Activated gamma-delta T cell (primary cell): ENCODE measurements around the gene CDK2.
"Not testable (repeated sequence)": the region's sequence is repeated elsewhere in the genome, so short reads cannot be mapped to it uniquely, and the experiment has no call there.

Source experiments
- DNase-seq: peaks from one replicate; lab custom pipeline; 2025; lab: John Stamatoyannopoulos, UW
- total RNA-seq, 2 donors: gene quantifications; one replicate each; lab custom pipeline; 2026; lab: John Stamatoyannopoulos, UW

The CDK2 gene
- total RNA-seq: 34.8 to 41.5 reads per million in 2 donors

DNA sequence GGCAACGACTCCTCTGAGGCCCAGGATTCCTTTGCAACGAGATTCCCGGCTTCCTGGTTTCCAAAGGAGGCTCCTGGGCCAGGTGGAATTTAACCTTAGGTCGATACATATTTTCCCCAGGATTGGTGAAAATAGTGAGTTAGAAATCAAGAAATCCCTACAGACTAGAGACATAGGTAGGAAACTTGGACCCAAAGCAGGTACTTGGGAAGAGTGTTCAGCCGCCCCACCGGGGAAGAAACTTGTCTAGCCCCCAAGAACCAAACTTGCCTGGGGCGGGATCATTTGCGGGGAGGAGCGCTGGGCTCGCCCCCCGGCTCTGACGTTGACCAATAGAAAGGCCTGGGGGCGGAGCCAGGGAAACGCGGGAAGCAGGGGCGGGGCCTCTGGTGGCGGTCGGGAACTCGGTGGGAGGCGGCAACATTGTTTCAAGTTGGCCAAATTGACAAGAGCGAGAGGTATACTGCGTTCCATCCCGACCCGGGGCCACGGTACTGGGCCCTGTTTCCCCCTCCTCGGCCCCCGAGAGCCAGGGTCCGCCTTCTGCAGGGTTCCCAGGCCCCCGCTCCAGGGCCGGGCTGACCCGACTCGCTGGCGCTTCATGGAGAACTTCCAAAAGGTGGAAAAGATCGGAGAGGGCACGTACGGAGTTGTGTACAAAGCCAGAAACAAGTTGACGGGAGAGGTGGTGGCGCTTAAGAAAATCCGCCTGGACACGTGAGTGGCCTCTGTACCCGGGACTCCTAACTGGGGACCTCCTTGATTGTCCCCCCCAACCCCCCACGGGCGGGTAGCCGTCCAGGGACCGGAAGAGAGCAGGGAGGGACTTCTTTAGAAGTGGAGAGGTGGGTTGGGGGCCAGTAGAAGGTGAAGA is at the start of gene CDK2:
Gene CDK2 (plus strand): TSS at position 423 of the 874 bp plus-strand sequence. CDS start 179 bp downstream, at position 602.
- DNase-seq: peak; percentile 69

DNA sequence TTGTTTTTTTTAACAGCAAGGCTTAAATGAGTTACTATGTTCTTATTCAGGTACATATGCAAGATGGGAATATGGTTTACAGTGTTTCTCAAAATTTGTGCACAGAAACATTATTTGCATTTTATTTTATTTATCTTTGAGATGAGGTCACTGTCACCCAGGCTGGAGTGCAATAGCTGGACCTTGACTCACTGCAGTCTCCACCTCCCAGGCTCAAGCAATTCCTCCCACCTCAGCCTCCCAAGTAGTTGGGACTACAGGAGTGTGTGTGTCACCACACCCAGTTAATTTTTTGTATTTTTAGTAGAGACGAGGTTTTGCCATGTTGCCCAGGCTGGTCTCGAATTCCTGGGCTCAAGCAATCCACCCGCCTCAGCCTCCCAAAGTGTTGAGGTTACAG is 47.6 kb upstream of the CDK2 start:
- DNase-seq: not testable (repeated sequence)

DNA sequence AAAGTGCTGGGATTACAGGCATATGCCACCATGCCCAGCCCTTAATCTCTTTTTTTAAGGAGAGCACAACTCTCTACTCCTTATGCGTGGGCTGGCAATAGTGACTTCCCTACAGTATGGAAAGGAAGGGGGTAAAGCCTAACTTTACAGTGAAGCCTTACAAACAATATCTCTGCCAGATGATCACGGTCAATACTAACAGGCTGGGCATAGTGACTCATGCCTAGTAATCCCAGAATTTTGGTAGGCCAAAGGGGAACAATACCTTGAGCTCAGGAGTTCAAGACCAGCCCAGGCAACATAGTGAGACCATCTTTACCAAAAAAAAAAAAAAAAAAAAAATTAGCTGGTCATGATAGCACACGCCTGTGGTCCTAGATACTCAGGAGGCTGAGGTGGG is 44.5 kb upstream of the CDK2 start:
- DNase-seq: no peak

DNA sequence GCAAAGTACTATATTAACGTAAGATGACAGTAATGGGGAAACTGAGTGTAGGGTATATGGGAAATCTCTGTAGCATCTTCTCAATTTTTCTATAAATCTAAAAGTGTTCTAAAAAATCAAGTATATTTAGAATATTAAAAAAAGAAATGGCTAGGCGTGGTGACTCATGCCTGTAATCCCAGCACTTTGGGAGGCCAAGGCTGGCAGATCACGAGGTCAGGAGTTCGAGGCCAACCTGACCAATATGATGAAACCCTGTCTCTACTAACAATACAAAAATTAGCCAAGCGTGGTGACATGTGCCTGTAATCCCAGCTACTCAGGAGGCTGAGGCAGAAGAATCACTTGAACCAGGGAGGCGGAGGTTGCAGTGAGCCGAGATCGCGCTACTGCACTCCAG is 43.0 kb upstream of the CDK2 start:
- DNase-seq: not testable (repeated sequence)

DNA sequence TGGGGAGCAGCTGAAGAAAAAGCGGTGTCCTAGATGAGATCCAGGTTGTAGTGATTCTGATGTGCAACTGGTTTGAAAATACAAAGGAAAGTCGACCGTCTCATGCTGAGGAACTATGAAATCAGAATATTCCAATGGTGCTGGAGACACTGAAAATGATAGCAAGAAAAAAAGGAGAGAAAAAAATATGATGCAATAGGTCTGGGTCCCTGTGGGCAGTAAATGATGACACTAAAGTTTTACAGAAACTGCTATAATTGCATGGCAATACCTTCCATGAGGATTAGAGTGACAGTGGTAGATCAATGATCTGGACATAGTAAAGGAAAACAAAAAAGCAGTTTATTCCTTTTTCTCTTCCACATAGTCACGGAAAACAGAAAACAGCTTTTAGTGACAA is 41.3 kb upstream of the CDK2 start:
- no peak for DNase-seq

DNA sequence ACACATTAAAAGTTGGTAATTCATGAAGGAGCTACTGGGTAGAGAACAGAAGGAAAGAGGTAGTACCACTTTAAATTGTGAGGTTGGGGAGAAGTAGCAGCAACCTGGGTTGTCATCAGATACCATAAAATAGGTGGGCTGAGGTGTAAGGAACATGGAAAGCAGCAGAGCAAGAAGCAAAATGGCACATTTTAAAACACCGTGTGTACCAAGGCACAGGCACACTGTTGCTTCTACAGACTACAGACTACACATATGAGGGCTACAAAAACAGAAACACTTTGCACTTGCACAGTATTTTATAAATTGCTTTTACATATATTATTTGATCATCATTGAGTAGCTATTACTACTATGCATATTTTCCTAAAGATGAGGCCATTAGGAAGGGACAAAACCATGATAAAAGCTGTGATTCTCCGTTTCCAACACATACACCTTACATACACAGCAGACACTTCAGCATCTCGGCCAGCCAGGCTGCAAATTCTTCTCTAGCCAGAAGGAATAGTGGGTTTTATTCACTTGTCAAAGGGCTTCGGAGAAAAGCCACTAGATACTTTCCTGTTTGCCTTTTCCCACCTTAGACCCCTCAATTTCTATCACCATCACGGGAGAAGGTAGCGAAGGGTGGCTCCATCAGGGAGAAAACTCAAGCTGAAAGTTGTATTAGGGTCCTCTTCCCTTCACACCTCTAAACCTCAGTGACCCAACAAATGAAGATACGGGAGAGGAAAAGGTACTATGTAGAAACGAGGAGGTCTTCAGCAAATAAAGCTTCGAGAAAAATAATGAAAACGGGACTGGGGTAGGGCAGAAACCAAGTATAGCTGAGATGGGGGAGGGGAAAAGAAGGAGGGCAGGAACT is 40.5 kb upstream of the CDK2 start:
- no peak for DNase-seq

DNA sequence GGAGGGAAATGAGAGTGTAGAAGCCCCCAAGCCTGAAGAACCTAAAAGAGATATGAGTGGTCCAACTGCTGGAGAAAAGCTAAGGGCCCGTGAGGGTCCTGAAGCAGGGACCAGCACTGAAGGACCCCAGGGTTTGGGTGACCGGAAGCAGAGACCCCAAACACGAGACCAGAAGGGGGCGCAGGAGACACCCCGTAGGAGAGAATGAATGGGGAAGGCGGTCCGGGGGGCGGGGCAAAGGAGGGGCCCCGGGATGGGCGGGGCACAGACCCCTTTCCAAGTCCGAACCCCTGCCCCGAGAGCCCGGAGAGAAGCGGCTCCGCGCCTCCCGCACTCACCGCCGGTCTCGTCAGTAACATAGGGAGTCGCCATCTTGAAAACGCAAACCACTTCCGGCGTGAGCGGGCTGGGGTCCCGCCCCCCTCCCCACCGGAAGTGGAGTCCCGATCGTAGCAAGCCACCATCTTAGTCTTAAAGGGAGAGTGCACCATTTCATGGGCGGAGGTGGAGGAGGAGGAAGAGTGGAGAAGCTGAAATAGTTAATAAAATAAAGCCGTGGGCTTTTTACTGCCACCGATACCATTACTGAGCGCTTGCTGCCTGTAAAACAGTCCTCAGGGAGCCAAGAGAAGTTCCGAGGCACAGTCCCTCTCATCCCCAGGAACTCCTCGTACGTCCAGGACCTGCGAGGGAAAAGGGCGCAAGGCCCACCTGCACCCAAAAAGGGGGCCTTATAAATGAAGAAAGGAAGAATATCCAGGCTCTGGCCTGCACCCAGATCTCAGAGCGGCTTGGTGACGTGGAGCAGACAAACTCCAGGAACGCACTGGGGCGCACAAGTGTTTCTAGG is 39.7 kb upstream of the CDK2 start:
- DNase-seq: peak; percentile 76

DNA sequence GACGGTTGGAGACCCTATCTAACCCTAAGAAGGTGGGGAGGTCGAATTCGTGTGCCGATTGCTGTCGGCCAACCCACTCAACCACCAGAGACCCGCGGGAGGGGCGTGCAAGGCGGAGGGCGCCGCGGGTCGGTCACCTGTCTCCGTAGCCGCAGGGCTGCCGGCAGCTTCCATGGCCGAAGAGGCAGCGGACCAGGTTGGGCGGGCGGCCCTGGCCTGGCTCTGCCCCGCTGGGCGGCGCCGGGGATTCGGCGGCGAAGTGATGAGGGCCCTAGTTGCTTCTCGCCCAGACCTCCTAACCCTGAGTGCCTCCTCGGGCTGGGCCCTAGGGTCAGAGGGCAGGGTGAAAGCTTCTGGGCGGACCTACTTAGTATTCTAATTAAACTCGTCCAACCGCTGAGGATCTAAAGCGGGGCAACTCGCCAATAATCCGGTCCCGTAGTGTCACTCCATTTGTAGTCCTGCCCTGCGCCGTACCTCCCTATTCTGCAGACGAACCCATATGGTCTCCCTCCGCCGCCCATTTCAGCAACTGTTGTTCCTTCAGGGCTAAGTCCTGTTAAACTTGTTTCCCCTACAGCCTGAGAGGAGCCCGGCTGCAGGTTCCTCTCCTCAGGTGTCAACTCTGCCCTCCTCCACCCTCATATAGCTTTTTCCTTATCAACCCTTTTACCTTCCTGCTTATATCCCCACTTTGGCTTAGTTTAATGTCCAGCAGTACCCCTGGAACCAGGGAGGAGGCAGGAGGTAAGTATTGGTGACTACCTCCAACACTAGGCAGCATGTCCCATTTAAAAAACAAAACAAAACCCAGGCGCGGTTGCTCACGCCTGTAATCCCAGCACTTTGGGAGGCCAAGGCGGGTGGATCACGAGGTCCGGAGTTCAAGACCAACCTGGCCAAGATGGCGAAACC is 38.8 kb upstream of the CDK2 start, which contains the start of gene PYM1:
Gene PYM1 (minus strand): TSS at position 307 of the 915 bp plus-strand sequence. CDS start 133 bp downstream, at position 174.
- DNase-seq: peak; percentile 27

DNA sequence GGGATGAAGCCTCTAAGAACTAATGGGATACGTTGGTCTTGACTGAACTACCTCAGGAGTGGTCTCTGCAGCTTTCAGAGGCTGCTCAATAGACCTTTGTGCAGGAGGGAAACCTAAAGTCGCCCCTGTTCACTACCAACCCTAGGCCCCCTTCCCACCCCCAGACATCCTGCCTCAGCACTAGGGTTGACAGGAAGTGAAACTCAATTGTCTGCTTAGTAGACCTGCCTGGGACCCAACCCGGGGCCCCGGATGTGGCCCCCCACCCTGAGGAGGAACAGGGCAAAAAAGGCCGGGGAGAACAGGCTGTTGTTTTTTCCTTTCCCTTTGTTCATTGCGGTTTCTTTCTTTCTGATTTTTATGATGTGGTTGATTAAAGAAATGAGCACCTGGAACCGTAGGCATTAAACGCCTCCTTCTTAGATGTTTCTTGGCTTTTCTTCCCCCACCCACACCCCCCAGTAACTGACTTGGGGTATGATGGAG is 37.3 kb upstream of the CDK2 start:
- peak; percentile 51 for DNase-seq

DNA sequence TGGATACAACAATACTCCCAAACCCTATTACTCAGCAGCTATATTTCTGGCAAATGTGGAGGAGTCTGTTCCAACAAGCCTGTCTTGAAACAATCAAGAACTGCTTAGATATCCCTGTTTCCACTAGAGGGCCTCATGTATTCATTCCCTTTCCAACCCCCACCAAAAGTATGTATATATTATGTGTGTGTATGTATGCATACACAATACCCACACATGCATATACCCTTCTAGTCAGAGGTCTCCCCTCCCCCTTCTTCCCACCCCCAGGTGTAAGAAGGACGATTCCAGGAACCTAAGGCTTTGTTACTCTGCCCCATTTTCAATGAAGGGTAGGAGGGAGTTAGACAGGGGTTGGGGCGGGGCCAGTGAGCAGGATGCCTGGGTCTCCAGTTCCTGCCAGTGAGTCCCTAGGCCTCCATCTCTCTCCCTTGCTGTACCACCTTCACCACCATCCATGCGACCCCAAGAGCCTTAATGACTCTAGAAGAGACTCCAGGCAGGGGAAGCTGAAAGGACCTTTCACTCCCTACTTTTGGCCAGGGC is 35.8 kb upstream of the CDK2 start, which contains the start of gene DGKA:
Gene DGKA (plus strand): TSS at position 392 of the 546 bp plus-strand sequence. CDS start 5,342 bp downstream, outside the sequence.
- no peak for DNase-seq

DNA sequence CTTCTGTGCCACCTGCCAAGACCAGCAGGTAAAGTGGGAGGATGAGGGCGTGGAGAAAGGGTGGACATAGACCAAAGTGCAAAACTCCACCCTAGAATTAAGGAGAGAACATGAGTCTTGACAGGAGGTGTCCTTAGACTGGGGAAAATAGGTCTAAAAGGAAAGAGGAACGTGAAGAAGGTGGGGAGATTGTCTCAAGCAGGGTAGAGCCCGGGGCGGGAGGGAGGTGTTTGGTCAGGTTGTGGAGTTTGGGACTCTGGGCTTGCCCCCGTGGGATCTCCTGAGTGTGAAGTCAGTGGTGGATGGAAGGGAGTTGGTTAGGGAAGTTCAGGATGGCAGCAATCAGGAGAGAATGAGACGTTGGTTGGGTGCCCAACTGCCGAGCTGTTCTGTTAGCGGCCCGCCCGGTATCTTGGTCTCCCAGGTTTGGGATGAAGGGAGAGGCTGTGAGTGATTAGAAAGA is 35.3 kb upstream of the CDK2 start:
- DNase-seq: no peak

DNA sequence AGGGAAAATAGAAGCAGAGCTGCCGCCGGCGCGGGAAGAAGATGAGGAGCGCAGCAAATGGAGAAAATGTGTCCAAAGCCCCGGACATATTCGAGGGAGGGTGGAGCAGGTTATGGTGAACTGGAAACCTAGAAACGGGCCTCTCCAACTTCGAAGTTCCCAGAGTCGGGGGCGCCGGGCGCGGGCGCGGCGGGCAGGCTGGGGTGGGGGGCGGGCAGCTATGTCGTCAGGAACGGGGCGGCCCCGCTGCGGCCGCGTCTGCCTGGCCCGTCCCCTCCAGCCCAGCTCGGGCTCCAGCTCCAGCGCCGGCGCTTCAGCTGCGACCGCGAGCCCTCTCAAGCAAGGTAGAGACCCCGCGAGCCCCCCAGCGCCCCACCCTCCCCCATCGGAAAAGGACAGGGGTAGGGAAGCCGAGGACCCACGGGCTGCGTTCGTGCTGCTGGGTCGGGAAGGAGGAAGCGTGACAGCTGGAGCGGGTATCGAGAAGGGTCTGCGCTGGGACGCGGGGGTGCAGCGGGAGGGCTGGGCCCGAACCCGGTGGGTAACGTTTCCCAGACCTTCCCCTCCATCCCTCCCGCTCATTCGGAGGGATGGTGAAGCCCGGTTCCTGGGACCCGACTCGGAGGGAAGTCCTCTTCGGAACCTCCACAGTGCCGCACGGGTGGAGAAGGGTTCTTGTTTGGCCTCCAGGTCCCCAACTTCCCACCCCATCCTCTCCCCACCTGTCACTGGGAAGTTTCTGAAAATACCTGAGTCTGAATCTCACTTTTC is 34.7 kb upstream of the CDK2 start:
- DNase-seq: peak; percentile 40

DNA sequence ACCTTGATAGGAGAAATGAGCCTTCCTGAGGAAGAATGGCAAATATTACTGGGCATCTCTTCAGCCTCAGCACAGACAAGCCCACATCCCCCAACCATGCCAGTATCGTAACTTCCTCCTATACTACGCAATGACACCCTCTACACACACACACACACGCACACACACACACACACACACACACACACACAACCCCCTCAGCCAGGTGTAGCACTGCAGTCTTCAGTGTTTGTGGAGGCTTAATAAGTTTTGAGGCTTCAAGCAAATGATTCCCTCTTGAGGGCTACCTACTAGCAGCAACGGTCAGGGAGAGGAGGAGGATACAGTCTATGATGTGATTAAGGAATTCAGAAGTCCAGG is 34.1 kb upstream of the CDK2 start:
- no peak for DNase-seq

DNA sequence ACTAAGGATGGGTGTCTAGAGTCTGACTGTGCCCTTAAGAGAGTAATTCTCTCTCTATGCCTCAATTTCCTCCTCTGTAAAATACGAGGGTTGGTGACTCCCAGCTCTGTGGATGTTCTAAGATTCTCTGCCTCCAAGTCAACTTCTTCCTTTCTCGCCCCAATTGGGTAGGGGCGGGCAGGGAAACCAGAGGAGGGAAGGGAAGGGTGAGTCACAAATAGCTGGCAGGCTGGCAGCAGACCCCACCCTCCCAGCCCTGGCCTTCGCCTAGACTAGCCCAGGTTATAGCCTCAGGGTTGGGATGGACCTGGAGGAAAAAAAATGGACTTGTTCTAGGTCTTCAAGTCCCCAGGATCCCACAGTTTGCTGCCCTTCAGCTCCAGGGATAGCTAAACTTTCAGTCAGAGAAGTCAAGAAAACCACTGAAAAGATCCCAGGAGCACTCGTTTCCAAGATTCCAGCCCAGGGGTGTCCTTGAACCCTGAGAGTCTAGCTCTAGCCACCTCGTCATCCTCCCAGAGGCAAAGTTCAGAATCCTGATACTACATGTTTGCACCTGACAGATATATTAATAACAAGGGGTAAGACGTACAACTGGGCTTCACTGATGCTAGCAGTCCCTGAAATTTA is 33.3 kb upstream of the CDK2 start:
- no peak for DNase-seq

DNA sequence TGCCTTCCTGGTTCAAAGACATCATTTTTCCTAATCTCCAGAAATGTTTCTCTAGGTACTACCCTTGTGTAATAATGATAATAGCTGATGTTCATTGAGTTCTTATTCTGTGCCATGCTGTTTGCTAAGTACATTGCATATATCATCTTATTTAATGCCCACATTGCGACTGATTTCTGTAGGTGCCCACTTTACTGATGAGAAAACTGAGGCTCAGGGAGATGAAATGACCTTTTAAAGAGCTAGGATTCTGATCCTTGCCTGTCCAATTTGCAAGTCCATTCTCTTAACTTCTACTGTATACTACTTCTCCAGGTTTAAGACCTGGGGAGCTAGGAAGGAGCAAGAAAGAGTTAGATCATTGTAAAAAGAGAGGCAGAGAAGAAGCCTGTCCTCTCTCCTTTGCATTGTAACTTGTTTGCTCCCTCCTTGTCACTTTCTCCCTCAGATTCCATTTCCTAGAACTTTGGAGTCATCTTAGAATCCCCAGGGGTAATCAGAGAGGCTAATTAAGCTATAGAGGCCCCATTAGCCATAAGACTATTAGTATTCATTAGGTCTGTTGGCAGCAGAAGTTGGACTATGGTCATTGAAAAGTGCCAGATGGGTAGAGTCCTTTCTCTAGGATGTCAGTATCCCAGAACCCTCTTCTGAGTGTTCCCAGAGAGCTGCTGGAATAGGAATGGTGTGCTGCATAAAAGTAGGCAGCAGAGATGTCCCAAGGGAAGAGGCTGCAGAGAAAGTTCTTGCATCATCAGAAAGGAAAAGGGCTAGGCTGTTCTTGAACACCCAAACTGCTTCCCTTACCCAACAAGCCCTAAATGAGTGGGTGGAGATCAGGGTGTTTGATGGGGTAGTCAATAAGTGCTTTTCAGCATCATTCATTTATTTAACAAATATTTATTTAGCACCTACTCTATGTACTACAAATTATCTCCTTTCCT is 32.6 kb upstream of the CDK2 start:
- no peak for DNase-seq

DNA sequence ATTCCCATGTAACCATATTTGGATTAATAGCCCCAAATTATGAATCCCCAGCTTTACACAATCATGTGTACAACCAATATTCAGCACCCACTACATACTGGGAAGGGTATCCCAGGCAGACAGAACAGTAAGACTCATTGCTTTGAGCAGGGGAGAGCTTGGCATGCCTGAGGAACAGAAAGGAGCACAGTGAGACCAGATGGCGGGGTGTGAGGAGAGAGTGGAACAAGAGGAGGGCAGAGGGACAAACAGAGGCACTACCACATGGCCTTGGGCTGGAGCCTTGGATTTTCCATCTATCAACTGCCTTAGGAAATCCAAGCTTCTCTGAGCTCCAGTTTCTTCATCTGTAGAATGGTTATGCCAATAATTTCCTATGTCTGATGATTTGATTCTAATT is 31.9 kb upstream of the CDK2 start:
- no peak for DNase-seq

DNA sequence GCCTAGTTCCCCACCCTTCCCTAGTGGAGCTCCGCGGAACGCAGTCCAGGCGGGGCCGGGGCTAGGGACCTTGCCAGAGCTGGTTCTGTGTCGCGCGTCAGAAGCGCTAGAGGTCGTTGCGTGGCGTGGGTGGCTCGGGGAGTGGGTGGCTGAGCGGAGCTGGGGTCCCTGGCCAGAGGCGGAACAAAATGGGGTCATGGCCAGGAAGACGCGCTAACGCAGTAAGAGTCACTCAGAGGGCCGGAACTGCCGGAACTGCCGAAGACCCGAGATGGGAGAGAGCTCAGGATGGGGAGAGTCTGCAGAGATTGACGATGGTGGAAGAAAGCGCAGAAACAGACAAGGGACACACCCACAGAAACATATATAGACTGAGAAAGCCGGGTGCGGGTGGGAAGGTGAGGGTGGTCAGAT is 30.9 kb upstream of the CDK2 start:
- DNase-seq: no peak

DNA sequence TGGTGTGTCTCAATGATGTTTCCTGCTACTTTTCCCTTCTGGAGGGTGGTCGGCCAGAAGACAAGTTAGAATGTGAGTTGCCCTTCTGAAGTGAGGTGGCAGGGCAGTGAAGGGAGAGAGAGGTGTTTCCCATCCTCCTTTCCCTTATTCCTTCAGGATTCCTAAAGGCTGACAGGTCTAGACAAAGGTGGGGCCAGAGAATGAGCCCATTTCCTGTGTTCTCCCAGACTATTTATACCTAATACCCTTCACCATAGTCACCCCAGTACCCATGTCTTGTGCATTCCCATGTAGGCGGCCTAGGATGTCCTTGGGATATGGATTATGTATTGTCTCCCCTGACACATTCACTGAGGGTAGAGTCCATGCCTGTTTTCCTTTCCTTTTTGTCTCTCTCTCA is 28.6 kb upstream of the CDK2 start:
- no peak for DNase-seq
